DND-41 (cell line): ENCODE measurements around the gene CREB1.

Experiments
- ATAC-seq: fragments of 200-7000 bp; cut with Tn5 transposase; 3 replicates; pipeline ENCODE4 v1.9.1; 2021; ENCODE audit warnings: low read depth; ENCODE audit not compliant: insufficient read depth
- DNase-seq: peaks from one replicate; pipeline ENCODE4 v3.0.0-alpha.2; 2020
- H2AFZ ChIP-seq: 2 replicates; pipeline ENCODE4 v1.6.0; 2012; ENCODE audit warnings: low read depth, low read length
- H3K27ac ChIP-seq: 2 replicates; pipeline ENCODE4 v1.5.1; 2012; ENCODE audit warnings: low read length, inconsistent platforms
- H3K27me3 ChIP-seq: fragments of 200-600 bp; sonication (generic); 2 replicates; pipeline ENCODE4 v1.6.0; 2012; ENCODE audit warnings: low read length, mild to moderate bottlenecking, inconsistent platforms; ENCODE audit not compliant: insufficient read depth, poor library complexity
- H3K36me3 ChIP-seq: 2 replicates; pipeline ENCODE4 v1.5.1; 2012; ENCODE audit warnings: low read length, inconsistent platforms; ENCODE audit not compliant: insufficient read depth
- H3K4me1 ChIP-seq: 2 replicates; pipeline ENCODE4 v1.5.1; 2012; ENCODE audit warnings: mild to moderate bottlenecking, low read length; ENCODE audit not compliant: insufficient read depth
- H3K4me2 ChIP-seq: 2 replicates; pipeline ENCODE4 v1.6.0; 2012; ENCODE audit warnings: mild to moderate bottlenecking, moderate library complexity, low read length, inconsistent platforms; ENCODE audit not compliant: insufficient read depth
- H3K4me3 ChIP-seq, 2 experiments: fragments of 200-600 bp in 1 of 2; shearing (Covaris generic) in 1 of 2; 2 replicates each; pipeline ENCODE4 v1.5.1; 2012 to 2016; ENCODE audit warnings: inconsistent platforms in 2 of 2, low read length in 2 of 2, mild to moderate bottlenecking in 2 of 2, low read depth in 1 of 2, moderate library complexity in 1 of 2
- H3K79me2 ChIP-seq: 2 replicates; pipeline ENCODE4 v1.6.0; 2012; ENCODE audit warnings: low read length, inconsistent platforms; ENCODE audit not compliant: insufficient read depth
- H3K9ac ChIP-seq: 2 replicates; pipeline ENCODE4 v1.6.0; 2012; ENCODE audit warnings: low read depth, mild to moderate bottlenecking, inconsistent platforms, low read length, moderate library complexity
- H3K9me3 ChIP-seq: 2 replicates; pipeline ENCODE4 v1.5.1; 2012; ENCODE audit warnings: low read length, moderate library complexity, mild to moderate bottlenecking, inconsistent platforms; ENCODE audit not compliant: insufficient read depth, severe bottlenecking
- H4K20me1 ChIP-seq: 2 replicates; pipeline ENCODE4 v1.6.0; 2012; ENCODE audit warnings: low read length; ENCODE audit not compliant: insufficient read depth
- EZH2 ChIP-seq: IDR thresholded peaks from 3 replicates; pipeline ENCODE4 v1.6.1; 2012; ENCODE audit warnings: borderline replicate concordance, low read depth, mild to moderate bottlenecking, moderate library complexity, low read length, inconsistent platforms; ENCODE audit not compliant: severe bottlenecking
- TF ChIP-seq, protein P1 (sequence below): IDR thresholded peaks from 2 replicates; pipeline ENCODE4 v1.5.1; 2012; ENCODE audit warnings: borderline replicate concordance, low read length, moderate library complexity, mild to moderate bottlenecking; ENCODE audit not compliant: poor library complexity, severe bottlenecking; ENCODE audit errors: extremely low read depth

CREB1 gene

DNA sequence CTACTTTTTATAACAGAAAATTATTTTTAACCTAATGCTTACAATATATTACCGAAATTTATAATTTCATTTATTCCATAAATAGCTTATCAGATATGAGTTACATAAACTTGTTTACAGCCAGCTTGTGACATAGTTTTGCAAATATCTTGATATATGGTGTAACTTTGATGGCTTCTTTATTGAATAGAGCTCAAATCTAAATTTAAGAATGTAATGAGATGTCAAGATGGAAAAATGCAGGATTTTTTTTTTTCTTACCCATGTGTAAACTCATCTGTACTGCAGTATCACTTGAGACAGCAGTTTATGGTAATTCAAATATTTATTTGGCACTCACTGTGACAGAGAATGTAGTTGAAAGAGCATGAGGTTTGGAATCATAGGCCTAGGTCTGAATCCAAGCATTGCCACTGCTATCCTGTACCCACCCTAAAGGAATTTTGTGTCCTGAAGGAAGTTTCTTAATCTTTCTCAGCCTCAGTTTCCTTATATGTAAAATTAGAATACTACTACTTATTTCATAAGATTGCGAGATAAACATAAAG, 3.8 kb downstream of the CREB1 start:
- peak overlapping the region; percentile 93 for H3K4me2 ChIP-seq
- H2AFZ ChIP-seq, result no peak overlapping the region
- H3K9ac ChIP-seq, result no peak overlapping the region
- H3K27ac ChIP-seq, result no peak overlapping the region
- peaks cover 30% of the 10 kb centered on the region for H3K36me3 ChIP-seq
- TF ChIP-seq, protein P1, sequence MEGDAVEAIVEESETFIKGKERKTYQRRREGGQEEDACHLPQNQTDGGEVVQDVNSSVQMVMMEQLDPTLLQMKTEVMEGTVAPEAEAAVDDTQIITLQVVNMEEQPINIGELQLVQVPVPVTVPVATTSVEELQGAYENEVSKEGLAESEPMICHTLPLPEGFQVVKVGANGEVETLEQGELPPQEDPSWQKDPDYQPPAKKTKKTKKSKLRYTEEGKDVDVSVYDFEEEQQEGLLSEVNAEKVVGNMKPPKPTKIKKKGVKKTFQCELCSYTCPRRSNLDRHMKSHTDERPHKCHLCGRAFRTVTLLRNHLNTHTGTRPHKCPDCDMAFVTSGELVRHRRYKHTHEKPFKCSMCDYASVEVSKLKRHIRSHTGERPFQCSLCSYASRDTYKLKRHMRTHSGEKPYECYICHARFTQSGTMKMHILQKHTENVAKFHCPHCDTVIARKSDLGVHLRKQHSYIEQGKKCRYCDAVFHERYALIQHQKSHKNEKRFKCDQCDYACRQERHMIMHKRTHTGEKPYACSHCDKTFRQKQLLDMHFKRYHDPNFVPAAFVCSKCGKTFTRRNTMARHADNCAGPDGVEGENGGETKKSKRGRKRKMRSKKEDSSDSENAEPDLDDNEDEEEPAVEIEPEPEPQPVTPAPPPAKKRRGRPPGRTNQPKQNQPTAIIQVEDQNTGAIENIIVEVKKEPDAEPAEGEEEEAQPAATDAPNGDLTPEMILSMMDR, result no peak
- no peak for TF ChIP-seq EZH2
- no peaks in the 10 kb centered on the region for H3K27me3 ChIP-seq
- no peak overlapping the region for H3K4me3 ChIP-seq
- H4K20me1 ChIP-seq, result peaks cover 36% of the 10 kb centered on the region; the same call in 1 of the 2 replicates
- no peaks in the 10 kb centered on the region for H3K9me3 ChIP-seq
- DNase-seq (no peak), ATAC-seq (no peak)
- H3K4me1 ChIP-seq, result peaks cover 46% of the 10 kb centered on the region
- H3K79me2 ChIP-seq, result peaks cover 87% of the 10 kb centered on the region

GRCh38 chr2:207534417-207534816, 4.7 kb downstream of the CREB1 start:
- no peak overlapping the region for H3K9ac ChIP-seq
- H3K4me3 ChIP-seq, result no peak overlapping the region
- no peaks in the 10 kb centered on the region for H3K9me3 ChIP-seq
- H3K4me2 ChIP-seq, result peak overlapping the region; percentile 93; the same call in 1 of the 2 replicates
- no peak overlapping the region for H2AFZ ChIP-seq
- H3K4me1 ChIP-seq, result peaks cover 42% of the 10 kb centered on the region
- TF ChIP-seq, protein P1, result no peak
- no peak for TF ChIP-seq EZH2
- peaks cover 30% of the 10 kb centered on the region for H3K36me3 ChIP-seq
- no peaks in the 10 kb centered on the region for H3K27me3 ChIP-seq
- ATAC-seq (no peak), DNase-seq (no peak)
- H3K79me2 ChIP-seq, result peaks cover 90% of the 10 kb centered on the region
- no peak overlapping the region for H3K27ac ChIP-seq
- peaks cover 40% of the 10 kb centered on the region; the same call in 1 of the 2 replicates for H4K20me1 ChIP-seq

- Histone ChIP-seq H3K27ac (no peak overlapping the region), H3K9ac (no peak overlapping the region), H3K4me3 (no peak overlapping the region), H3K4me1 (peaks cover 7% of the 10 kb centered on the region), H3K27me3 (no peaks in the 10 kb centered on the region), H3K9me3 (no peaks in the 10 kb centered on the region), H2AFZ (no peak overlapping the region), H3K36me3 (peaks cover 26% of the 10 kb centered on the region), H4K20me1 (peaks cover 46% of the 10 kb centered on the region), H3K4me2 (no peak overlapping the region), H3K79me2 (peaks cover 99% of the 10 kb centered on the region)
- DNase-seq (no peak), ATAC-seq (no peak)
- TF ChIP-seq, protein P1, result no peak
- no peak for TF ChIP-seq EZH2
These were observed 9.7 kb downstream of the CREB1 start for GRCh38 chr2:207539470-207539869.
